Measurements from ENCODE around the gene VPS13D.
"Not testable (repeated sequence)": the region's sequence is repeated elsewhere in the genome, so short reads cannot be mapped to it uniquely, and the experiment has no call there.

The VPS13D gene

GRCh38 chr1:12453400-12454343 is 223.8 kb downstream of the VPS13D start:
- peak in 4 of 6 experiments; percentile 9 to 57 (median 30) for DNase-seq

- DNase-seq, result no peak
Measured at GRCh38 chr1:12454406-12455391, 224.9 kb downstream of the VPS13D start.

GRCh38 chr1:12456081-12456480 is 226.3 kb downstream of the VPS13D start:
- DNase-seq, result not testable (repeated sequence)

GRCh38 chr1:12456979-12457378 is 227.1 kb downstream of the VPS13D start:
- DNase-seq, result no peak

GRCh38 chr1:12457771-12458170 is 227.9 kb downstream of the VPS13D start:
- DNase-seq, result no peak

- peak in 3 of 6 experiments; percentile 7 to 16 (median 12) for DNase-seq
Measured at GRCh38 chr1:12458571-12458970, 228.7 kb downstream of the VPS13D start.

- DNase-seq, result no peak
Measured at GRCh38 chr1:12460121-12460520, 230.3 kb downstream of the VPS13D start.

- DNase-seq, result no peak
Measured at GRCh38 chr1:12460911-12461621, 231.2 kb downstream of the VPS13D start.

- DNase-seq, result no peak
Measured at GRCh38 chr1:12461754-12462153, 231.9 kb downstream of the VPS13D start.

- no peak for DNase-seq
Measured at GRCh38 chr1:12462586-12462985, 232.8 kb downstream of the VPS13D start.

GRCh38 chr1:12464045-12464461 is 234.2 kb downstream of the VPS13D start:
- no peak for DNase-seq

- DNase-seq, result no peak
Measured at GRCh38 chr1:12464598-12465056, 234.8 kb downstream of the VPS13D start.

- no peak for DNase-seq
Measured at GRCh38 chr1:12465126-12465525, 235.3 kb downstream of the VPS13D start.

- no peak for DNase-seq
Measured at GRCh38 chr1:12466816-12467215, 237.0 kb downstream of the VPS13D start.

- no peak for DNase-seq
Measured at GRCh38 chr1:12467570-12468286, 237.9 kb downstream of the VPS13D start.

- no peak for DNase-seq
Measured at GRCh38 chr1:12468323-12468722, 238.5 kb downstream of the VPS13D start.

GRCh38 chr1:12469493-12469892 is 239.7 kb downstream of the VPS13D start:
- no peak for DNase-seq

- no peak for DNase-seq
Measured at GRCh38 chr1:12469990-12470389, 240.2 kb downstream of the VPS13D start.

GRCh38 chr1:12470916-12471315 is 241.1 kb downstream of the VPS13D start:
- DNase-seq, result not testable (repeated sequence)

GRCh38 chr1:12472156-12472797 is 242.4 kb downstream of the VPS13D start:
- DNase-seq, result no peak

Measured in stimulated activated naive CD4-positive, alpha-beta T cell (primary cell).